ENCODE data around the gene SOWAHB.

Gene SOWAHB

GRCh38 chr4:76894537-76895255, 3.2 kb downstream of the SOWAHB start:
- H3K36me3 ChIP-seq, result no peaks in the 10 kb centered on the region
- H3K27me3 ChIP-seq, result peaks cover 98% of the 10 kb centered on the region
- no peak for TF ChIP-seq CTCF (IDR thresholded peaks at IDR 0.05)
- H3K4me3 ChIP-seq (ENCODE audit: low read depth in 1 of 2, low read length in 1 of 2), result no peak overlapping the region
- H3K9me3 ChIP-seq, result no peaks in the 10 kb centered on the region
- H3K27ac ChIP-seq, result no peak overlapping the region
- H3K4me1 ChIP-seq (ENCODE audit: control insufficient read depth in 1 of 2, insufficient read depth in 1 of 2, low read depth in 1 of 2, low read length in 1 of 2), result peaks cover 5 to 14% of the 10 kb centered on the region in 2 experiments

- H3K27ac ChIP-seq, result no peak overlapping the region
- TF ChIP-seq CTCF (IDR thresholded peaks at IDR 0.05), result no peak
Observed at GRCh38 chr4:76892601-76893000, 5.3 kb downstream of the SOWAHB start.

GRCh38 chr4:76892001-76892400, 5.9 kb downstream of the SOWAHB start:
- Histone ChIP-seq H3K27ac (no peak overlapping the region), H3K4me3 (ENCODE audit: low read depth in 1 of 2, low read length in 1 of 2) (no peak overlapping the region), H3K36me3 (no peaks in the 10 kb centered on the region), H3K4me1 (ENCODE audit: control insufficient read depth in 1 of 2, insufficient read depth in 1 of 2, low read depth in 1 of 2, low read length in 1 of 2) (peaks cover 0 to 2% of the 10 kb centered on the region in 2 experiments), H3K9me3 (no peaks in the 10 kb centered on the region), H3K27me3 (peaks cover 71% of the 10 kb centered on the region)
- no peak for TF ChIP-seq CTCF (IDR thresholded peaks at IDR 0.05)

More at GRCh38 chr4:76892601-76893000, 5.3 kb downstream of the SOWAHB start:
- no peaks in the 10 kb centered on the region for H3K9me3 ChIP-seq
- peaks cover 77% of the 10 kb centered on the region for H3K27me3 ChIP-seq
- no peak overlapping the region for H3K4me3 ChIP-seq (ENCODE audit: low read depth in 1 of 2, low read length in 1 of 2)
- H3K36me3 ChIP-seq, result no peaks in the 10 kb centered on the region
- peaks cover 1 to 8% of the 10 kb centered on the region in 2 experiments for H3K4me1 ChIP-seq (ENCODE audit: control insufficient read depth in 1 of 2, insufficient read depth in 1 of 2, low read depth in 1 of 2, low read length in 1 of 2)

- H3K4me1 ChIP-seq (ENCODE audit: control insufficient read depth in 1 of 2, insufficient read depth in 1 of 2, low read depth in 1 of 2, low read length in 1 of 2), result no peaks in the 10 kb centered on the region
- H3K27me3 ChIP-seq, result peaks cover 31% of the 10 kb centered on the region
- H3K27ac ChIP-seq, result no peak overlapping the region
- no peak for TF ChIP-seq CTCF (IDR thresholded peaks at IDR 0.05)
- no peaks in the 10 kb centered on the region for H3K9me3 ChIP-seq
- H3K36me3 ChIP-seq, result no peaks in the 10 kb centered on the region
- H3K4me3 ChIP-seq (ENCODE audit: low read depth in 1 of 2, low read length in 1 of 2), result no peak overlapping the region
Observed at GRCh38 chr4:76886848-76887441, 11.0 kb downstream of the SOWAHB start.

GRCh38 chr4:76886214-76886613, 11.7 kb downstream of the SOWAHB start:
- Histone ChIP-seq H3K27me3 (peaks cover 26% of the 10 kb centered on the region), H3K9me3 (no peaks in the 10 kb centered on the region), H3K36me3 (no peaks in the 10 kb centered on the region), H3K4me1 (ENCODE audit: control insufficient read depth in 1 of 2, insufficient read depth in 1 of 2, low read depth in 1 of 2, low read length in 1 of 2) (no peaks in the 10 kb centered on the region), H3K4me3 (ENCODE audit: low read depth in 1 of 2, low read length in 1 of 2) (no peak overlapping the region), H3K27ac (no peak overlapping the region)
- no peak for TF ChIP-seq CTCF (IDR thresholded peaks at IDR 0.05)
